ENCODE data around the gene TBC1D24. TPM values are rescaled to one million over a fixed set of nuclear protein-coding genes. Genes with fewer than 3 reads are reported as not detected.

Gene TBC1D24
- total and polyA plus RNA-seq, 2 experiments from 2014 or later, result 10.2 to 23.6 TPM

GRCh38 chr16:2447920-2448583 is 26.9 kb upstream of the TBC1D24 start:
- Histone ChIP-seq H3K27me3 (no peaks in the 10 kb centered on the region), H3K4me1 (ENCODE audit: low read depth) (no peaks in the 10 kb centered on the region), H3K36me3 (peaks cover 23% of the 10 kb centered on the region), H3K9me3 (ENCODE audit: low read depth) (no peaks in the 10 kb centered on the region), H3K4me3 (no peak overlapping the region), H3K27ac (no peak overlapping the region)
- TF ChIP-seq CTCF (IDR thresholded peaks at IDR 0.05; ENCODE audit: low read depth, low read length), result no peak
- peak in 1 of 2 donors; percentile 35 for DNase-seq (ENCODE audit: low read depth in 1 of 2, low spot score in 1 of 2)

- TF ChIP-seq CTCF (IDR thresholded peaks at IDR 0.05; ENCODE audit: low read depth, low read length), result no peak
- Histone ChIP-seq H3K36me3 (peaks cover 26% of the 10 kb centered on the region), H3K4me1 (ENCODE audit: low read depth) (no peaks in the 10 kb centered on the region), H3K9me3 (ENCODE audit: low read depth) (no peaks in the 10 kb centered on the region), H3K4me3 (no peak overlapping the region), H3K27ac (no peak overlapping the region), H3K27me3 (no peaks in the 10 kb centered on the region)
- DNase-seq (ENCODE audit: low read depth in 1 of 2, low spot score in 1 of 2), result no peak
These were observed 25.8 kb upstream of the TBC1D24 start for GRCh38 chr16:2449118-2449517.

GRCh38 chr16:2450535-2450934 is 24.4 kb upstream of the TBC1D24 start:
- Histone ChIP-seq H3K4me3 (no peak overlapping the region), H3K27me3 (no peaks in the 10 kb centered on the region), H3K36me3 (peaks cover 24% of the 10 kb centered on the region), H3K4me1 (ENCODE audit: low read depth) (no peaks in the 10 kb centered on the region), H3K27ac (no peak overlapping the region), H3K9me3 (ENCODE audit: low read depth) (no peaks in the 10 kb centered on the region)
- no peak for TF ChIP-seq CTCF (IDR thresholded peaks at IDR 0.05; ENCODE audit: low read depth, low read length)
- DNase-seq (ENCODE audit: low read depth in 1 of 2, low spot score in 1 of 2), result no peak

- no peaks in the 10 kb centered on the region for H3K9me3 ChIP-seq (ENCODE audit: low read depth)
- no peak overlapping the region for H3K4me3 ChIP-seq
- H3K27ac ChIP-seq, result no peak overlapping the region
- no peak for DNase-seq (ENCODE audit: low read depth in 1 of 2, low spot score in 1 of 2)
- TF ChIP-seq CTCF (IDR thresholded peaks at IDR 0.05; ENCODE audit: low read depth, low read length), result no peak
- peaks cover 21% of the 10 kb centered on the region for H3K36me3 ChIP-seq
- no peaks in the 10 kb centered on the region for H3K27me3 ChIP-seq
- H3K4me1 ChIP-seq (ENCODE audit: low read depth), result no peaks in the 10 kb centered on the region
These were observed 23.9 kb upstream of the TBC1D24 start for GRCh38 chr16:2450975-2451381.

- no peaks in the 10 kb centered on the region for H3K9me3 ChIP-seq (ENCODE audit: low read depth)
- no peak overlapping the region for H3K27ac ChIP-seq
- TF ChIP-seq CTCF (IDR thresholded peaks at IDR 0.05; ENCODE audit: low read depth, low read length), result no peak
- H3K4me3 ChIP-seq, result no peak overlapping the region
- no peak for DNase-seq (ENCODE audit: low read depth in 1 of 2, low spot score in 1 of 2)
- no peaks in the 10 kb centered on the region for H3K27me3 ChIP-seq
- peaks cover 21% of the 10 kb centered on the region for H3K36me3 ChIP-seq
- H3K4me1 ChIP-seq (ENCODE audit: low read depth), result no peaks in the 10 kb centered on the region
These were observed 23.0 kb upstream of the TBC1D24 start for GRCh38 chr16:2451851-2452320.
